HG03575 (cell line): Measurements from ENCODE around the gene WSB1.
A peak's percentile ranks its signal among the peaks of the same experiment; 100 is the strongest.
"Not testable (repeated sequence)": the region's sequence is repeated elsewhere in the genome, so short reads cannot be mapped to it uniquely, and the experiment has no call there.

Experiments used
- ATAC-seq: cut with Tn5 transposase; IDR thresholded peaks from one replicate; pipeline ENCODE4 v1.9.1; 2021; ENCODE audit not compliant: unreplicated experiment, insufficient number of reproducible peaks, low FRiP score; ENCODE audit errors: extremely low read depth

Gene WSB1, protein sequence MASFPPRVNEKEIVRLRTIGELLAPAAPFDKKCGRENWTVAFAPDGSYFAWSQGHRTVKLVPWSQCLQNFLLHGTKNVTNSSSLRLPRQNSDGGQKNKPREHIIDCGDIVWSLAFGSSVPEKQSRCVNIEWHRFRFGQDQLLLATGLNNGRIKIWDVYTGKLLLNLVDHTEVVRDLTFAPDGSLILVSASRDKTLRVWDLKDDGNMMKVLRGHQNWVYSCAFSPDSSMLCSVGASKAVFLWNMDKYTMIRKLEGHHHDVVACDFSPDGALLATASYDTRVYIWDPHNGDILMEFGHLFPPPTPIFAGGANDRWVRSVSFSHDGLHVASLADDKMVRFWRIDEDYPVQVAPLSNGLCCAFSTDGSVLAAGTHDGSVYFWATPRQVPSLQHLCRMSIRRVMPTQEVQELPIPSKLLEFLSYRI

DNA sequence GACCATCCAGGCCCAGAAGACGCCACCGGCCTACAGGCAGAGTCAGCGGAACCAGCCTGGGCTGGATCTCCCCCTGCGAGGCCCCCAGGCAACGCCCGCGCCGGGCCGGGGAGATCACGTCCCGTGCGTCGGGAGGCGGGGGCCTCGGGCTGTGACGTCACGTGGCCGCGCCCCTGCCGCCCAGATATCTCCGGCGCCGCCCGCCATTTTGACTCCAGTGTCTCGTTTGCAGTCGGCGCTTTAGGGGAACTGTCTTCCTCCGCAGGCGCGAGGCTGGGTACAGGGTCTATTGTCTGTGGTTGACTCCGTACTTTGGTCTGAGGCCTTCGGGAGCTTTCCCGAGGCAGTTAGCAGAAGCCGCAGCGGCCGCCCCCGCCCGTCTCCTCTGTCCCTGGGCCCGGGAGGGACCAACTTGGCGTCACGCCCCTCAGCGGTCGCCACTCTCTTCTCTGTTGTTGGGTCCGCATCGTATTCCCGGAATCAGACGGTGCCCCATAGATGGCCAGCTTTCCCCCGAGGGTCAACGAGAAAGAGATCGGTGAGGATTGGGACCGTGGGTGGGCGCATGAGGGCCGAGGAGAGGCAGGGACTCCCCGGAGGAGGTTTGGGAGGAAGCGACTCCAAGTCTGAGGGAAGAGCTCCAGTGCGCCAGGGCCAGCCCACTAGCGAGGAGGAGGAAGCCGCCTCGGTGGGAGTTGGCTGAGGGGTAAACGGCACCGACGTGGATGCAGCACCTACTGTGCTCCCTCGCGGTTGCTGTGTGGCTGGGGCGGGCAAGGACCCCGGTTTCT lies at the start of gene WSB1:
Gene WSB1, plus strand, starts transcription at position 217 of the 791 bp plus-strand sequence. Its CDS starts 282 bp downstream, at position 499.
- peak; percentile 37 for ATAC-seq

DNA sequence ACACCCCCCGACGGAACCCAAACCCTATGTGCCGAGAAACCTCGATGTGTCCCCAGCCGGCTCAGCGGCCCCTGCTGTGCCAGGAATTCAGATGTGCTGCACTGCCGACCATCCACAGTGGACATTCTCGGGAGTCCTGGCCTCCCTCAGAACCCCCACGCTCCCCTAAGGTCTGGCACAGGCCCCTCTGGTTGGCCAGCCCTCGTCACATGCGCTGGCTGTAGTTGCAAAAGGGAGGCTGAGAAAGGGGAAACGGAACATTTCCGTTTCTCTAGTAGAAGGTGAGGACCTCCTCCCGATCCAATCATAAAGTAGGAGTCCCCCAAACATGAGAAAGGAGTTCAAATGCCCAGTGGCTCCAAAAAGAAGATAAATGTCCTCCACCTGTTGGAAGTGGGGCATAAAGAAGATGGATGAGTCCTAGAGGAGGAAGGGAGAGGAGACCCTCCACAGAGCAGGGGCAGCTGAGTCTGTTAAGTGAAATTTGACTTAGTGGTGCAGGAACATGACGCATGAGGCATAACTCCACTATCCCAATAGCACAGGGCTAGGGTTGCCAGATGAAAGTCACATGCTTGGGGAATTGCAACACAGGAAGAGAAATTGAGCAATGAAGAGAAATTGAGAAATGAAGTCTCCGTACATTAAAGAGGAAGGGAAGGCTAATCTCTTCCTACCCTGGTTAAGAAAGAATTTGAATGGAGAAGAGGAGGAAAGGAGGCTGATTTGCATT lies 49.3 kb upstream of the WSB1 start:
- no peak for ATAC-seq

DNA sequence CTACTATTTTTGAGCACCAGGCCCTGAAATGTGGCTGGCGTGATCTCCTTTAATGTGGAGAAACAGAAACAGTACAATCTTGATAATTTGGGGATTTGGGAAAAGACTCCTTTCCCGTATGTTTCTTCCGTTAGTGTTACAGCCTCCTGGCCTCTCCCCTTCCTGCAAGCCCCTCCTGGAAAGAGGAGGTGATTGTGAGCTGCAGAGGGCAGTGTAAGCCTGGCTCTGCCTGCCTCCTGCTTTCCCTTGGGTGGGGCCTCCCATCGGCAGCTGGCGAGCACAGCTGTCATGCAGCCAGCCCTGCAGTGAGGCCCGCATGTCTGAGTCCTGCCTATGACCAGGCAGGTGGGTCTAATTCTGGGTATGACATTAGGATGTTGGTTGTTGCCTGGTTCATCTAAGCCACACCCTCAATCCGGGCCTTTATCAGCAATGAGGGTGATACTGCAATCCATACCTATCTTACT lies 48.7 kb upstream of the WSB1 start:
- ATAC-seq = peak; percentile 63

DNA sequence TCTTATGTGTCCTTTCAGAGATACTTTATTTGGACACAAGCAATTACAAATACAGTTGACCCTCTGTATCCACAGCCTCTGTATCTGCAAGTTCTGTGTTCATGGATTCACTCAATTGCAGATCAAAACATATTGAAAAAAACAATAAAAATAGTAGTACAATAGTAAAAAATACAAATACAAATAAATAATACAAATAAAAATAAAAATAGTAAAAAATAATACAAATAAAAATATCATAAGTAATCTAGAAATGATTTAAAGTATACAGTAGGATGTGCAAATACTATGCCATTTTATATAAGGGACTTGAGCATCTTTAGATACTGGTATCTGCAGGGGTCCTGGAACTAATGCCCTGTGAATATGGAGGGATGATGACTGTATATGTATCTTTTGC lies 47.4 kb upstream of the WSB1 start:
- ATAC-seq = no peak

DNA sequence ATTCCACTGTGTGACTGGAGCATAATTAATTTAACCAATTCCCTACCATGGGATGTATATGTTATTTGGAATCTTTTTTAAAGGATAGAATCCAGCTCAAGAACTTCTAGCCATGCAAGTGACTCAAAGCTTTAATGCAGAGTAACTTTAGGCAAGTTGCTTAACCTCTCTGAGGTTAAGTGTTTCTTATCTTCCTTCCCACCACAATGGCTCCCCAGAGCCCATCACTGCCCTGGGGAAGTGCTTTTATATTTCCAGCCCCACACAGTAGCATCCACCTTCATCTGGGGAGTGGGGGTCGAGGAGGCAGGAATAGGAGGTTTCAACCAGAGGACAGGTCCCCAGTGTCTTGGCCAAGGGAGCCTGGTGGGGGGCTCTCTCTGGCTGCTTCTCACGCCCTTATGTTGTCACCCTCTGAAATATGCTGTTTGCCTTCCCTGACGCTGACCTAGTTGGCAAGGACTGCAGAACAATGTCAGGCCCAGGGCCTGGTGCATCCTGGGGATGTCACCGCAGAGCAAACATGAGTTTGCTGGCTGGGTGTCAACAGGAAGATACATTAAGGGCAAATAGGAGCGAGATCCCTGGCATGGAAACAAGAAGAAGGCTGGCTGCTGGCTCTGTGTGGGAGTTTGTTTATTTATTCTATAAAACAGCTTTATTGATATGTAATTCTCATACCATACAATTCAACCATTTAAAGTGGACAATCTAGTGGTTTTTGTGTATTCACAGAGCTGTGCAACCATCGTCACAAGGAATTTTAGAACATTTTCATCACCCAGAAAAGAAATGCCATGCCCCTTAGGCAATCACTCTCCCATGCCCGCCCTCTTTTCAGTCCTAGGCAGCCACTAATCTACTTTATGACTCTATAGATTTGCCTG lies 46.6 kb upstream of the WSB1 start:
- ATAC-seq = no peak

DNA sequence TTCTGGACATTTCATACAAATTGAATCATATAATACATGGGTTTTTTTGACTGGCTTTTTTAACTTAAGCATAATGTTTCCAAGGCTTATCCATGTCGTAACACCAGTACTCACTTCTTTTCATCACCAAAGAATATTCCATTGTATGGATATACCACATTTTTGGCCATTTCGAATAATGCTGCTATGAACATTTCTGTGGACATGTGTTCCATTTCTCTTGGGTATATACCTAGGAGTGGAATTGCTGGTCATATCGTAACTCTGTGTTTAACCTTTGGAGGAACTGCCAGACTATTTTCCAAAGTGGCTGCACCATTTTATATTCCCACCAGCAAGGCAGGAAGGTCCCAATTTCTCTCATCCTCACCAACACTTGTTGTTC lies 46.0 kb upstream of the WSB1 start:
- ATAC-seq = no peak

DNA sequence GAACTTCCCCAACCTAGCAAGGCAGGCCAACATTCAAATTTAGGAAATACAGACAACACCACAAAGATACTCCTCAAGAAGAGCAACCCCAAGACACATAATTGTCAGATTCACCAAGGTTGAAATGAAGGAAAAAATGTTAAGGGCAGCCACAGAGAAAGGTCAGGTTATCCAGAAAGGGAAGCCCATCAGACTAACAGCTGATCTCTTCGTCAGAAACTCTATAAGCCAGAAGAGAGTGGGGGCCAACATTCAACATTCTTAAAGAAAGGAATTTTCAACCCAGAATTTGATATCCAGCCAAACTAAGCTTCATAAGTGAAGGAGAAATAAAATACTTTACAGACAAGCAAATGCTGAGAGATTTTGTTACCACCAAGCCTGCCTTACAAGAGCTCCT lies 43.1 kb upstream of the WSB1 start:
- ATAC-seq = not testable (repeated sequence)

DNA sequence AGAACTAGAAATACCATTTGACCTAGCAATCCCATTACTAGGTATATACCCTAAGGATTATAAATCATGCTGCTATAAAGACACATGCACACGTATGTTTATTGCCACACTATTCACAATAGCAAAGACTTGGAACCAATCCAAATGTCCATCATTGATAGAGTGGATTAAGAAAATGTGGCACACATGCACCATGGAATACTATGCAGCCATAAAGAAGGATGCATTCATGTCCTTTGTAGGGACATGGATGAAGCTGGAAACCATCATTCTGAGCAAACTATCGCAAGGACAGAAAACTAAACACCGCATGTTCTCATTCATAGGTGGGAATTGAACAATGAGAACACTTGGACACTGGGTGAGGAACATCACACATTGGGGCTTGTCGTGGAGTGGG lies 39.1 kb upstream of the WSB1 start:
- ATAC-seq = not testable (repeated sequence)

DNA sequence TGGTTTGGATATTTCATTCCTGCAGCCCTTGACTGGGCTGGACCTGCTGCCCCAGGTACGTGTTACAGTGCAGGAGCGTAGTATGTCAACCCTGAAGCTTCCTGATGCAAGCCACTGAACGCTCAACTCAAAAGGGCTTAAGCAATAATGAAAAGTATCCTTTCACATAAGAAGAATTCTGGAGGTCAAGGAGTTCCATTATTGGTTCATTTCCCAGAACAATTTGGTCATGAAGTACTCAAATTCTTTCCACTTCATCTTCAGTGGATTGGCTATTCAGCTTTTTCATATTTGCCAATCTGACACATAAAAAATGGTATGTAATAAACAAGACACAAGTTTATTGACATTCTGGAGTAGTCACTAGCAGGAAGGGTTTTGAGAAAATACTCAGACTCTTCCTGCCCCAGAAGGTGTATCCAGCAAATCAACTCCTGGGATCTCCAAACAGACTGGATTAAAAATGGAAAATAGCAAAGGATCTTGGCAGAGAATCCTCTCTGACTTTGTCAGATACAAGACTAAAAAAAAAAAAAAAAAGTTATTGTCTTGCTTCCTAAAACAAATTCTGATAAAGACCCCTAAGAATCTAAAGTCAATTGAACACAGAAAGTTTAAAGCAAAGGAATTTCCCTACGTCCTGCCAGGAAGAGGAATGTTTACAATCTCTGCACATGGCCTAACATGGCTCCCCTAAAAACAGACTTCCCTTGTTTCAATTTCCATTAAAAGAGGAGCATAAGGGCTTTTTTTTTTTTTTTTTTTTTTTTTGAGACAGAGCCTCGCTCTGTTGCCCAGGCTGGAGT lies 37.5 kb upstream of the WSB1 start:
- no peak for ATAC-seq

DNA sequence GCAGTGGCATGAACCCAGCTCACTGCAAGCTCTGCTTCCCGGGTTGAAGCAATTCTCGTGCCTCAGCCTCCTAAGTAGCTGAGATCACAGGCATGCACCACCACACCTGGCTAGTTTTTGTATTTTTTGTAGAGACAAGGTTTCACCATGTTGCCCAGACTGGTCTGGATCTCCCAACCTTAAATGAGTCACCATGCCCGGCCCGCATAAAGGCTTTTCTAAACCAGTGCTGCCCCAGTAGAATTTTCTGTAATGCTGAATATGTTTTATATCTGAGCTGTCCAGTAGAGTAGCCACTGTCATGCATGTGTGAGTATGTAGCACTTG lies 36.9 kb upstream of the WSB1 start:
- no peak for ATAC-seq

DNA sequence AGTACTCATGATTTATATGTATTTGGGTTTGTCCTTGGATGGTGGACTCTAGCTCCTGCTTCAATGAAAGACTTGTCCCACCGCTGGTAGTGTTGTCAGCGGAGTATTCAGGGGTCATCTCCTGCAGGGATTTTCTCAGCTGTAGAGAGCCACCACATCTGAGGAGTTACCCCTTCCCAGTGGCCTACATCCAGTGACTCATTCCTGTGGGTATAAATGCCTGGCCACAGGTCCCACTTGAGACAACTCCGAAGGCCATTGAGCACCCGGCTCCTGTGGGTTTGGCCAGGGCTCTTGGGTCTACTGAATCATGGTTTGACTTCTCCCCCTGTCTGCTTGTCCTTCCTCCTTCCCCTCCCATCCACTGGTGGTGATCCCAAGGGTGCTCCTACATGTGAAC lies 34.6 kb upstream of the WSB1 start:
- ATAC-seq = no peak

DNA sequence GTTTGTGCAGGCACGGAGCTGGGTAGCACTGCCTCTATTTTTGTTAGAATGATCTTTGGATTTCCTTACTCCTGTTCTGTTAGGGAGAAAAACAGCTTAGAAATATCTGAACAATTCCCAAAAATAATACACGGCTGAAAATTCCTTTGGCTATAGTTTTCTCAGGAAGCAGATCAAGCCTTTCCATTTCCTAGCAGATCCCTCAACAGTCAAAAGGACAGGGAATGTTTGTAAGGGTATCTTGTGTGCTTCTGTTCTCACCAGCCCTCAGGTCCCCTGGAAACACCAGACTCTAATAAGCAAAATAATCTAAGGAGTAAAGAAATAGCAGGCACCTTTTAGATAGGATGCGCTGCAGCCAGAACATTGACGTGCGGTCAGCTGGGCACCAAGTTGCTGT lies 30.5 kb upstream of the WSB1 start:
- ATAC-seq = no peak

DNA sequence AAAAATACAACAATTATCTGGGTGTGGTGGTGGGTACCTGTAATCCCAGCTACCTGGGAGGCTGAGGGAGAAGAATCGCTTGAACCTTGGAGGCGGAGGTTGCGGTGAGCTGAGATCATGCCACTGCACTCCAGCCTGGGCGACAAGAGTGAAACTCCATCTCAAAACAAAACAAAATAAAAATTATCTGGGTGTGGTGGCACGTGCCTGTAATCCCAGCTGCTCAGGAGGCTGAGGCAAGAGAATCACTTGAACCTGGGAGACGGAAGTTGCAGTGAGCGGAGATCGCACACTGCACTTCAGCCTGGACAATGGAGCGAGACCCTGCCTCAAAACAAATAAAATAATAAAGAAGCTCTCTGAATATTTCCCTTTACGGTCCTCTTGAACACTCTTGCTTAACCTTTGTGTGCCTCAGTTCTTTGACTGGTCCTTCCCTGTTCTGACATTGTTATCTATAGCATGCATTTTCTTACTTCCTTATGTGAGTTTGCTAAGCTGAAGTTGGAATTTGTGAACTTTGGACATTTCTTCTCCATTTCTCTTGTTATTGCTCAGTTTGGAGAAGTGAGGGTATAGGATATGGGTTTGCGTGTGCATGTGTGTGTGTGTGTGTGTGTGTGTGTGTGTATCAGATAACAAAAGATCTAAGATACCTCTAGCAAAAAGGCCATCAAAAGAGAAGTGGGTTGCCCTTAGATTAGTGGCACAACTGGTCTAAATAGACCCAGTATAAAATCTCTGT lies 29.7 kb upstream of the WSB1 start:
- ATAC-seq = no peak

DNA sequence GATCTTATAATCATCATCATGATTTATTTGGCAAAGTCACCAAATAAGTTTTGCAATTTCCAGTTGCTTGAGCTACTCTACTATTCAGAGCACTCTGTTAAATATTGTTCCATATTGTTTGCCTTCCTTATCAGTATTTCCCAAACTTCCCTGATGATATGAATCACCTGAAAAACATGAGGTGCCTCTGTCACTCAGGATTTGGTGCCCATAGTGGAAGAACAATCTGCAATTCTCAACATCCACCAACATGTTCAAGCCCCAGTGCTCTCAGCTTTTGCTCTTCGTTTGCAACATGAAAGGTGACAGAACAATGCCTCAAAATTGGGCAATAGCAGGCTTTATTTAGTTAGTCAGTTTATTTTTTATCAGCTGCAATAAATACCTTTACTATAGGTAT lies 28.6 kb upstream of the WSB1 start:
- ATAC-seq = no peak

DNA sequence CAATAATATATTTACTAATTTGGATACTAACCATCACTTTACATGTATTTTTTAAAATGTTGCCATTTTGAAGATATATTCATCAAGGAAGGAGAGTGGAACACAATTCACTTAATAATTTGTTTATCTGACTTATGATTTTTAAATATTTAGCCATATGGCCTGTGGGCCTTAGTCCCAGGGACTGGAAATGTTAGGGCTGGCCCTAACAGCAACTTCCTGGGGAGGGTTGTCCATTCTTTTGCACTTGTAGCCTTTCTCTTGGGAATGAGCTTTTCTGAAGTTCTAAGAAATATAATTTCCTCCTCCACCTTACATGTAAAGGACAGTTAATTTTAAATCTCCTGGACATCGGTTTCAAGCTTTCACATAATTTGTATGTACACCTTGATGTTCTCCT lies 27.7 kb upstream of the WSB1 start:
- no peak for ATAC-seq

DNA sequence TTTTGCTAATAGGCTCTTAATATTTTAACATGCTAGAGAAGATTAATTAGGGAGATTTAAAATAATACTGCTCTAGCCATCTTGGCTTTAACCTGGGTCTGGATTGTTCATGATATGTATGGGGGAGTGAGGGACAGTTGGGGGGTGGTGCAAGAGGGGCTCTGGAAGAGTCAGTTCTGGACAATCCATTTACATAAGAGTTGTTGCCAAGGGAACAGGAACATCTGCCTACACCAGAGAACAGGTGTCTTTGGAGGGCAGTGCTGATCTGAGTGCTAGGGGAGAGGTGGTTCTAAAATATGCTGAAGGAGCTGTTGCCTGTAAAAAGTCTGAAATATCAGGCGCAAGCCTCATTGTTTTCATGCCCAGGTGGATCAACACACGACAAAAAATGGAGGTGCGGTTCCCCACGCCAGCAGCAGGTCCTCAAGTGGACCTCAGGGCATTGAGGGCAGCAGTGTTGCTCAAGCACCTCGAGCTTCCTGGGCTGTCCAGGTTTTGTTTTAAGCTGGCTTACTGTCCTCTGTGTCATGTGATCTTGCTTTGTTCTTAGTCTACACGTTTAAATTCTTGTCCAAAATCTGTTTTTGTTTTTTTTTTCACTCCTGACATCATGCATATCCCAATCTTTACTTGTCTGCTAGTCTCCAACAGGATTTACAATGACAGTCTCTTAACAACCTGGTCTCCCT lies 25.4 kb upstream of the WSB1 start:
- no peak for ATAC-seq

DNA sequence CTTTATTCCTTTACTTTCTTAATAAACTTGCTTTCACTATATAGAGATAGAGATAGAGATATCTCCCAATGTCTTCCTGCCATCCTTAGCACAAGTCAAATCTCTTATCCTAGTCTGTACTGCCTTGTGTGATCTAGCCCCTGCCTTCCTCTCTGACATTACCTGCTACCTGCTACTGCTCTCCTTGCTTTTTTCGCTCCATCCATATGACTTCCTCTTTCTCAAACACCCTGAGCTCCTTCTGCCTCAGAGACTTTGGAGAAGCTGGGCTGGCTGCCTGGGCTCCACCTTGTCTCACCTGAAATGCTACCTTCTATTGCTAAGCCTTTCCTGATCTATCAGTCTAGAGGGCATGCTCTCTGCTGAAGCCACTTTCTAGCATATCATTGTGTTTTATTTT lies 24.7 kb upstream of the WSB1 start:
- ATAC-seq = no peak
